Esophagus squamous epithelium (tissue), 4 donors: ENCODE measurements around the gene C1orf146.

Source experiments
- CTCF ChIP-seq, 6 experiments: fragments of 450-650 bp in 4 of 6; fragments of 200-600 bp in 2 of 6; sonication (generic) in 2 of 6; IDR thresholded peaks; one replicate each; pipeline ENCODE4 v1.5.1; 2016 to 2019; ENCODE audit warnings: antibody characterized with exemption in 6 of 6, mild to moderate bottlenecking in 4 of 6, moderate library complexity in 4 of 6
- POLR2A ChIP-seq, 4 donors: fragments of 450-650 bp; IDR thresholded peaks; one replicate each; pipeline ENCODE4 v1.6.1; 2017; ENCODE audit warnings: antibody characterized with exemption in 4 of 4, mild to moderate bottlenecking in 4 of 4, moderate library complexity in 3 of 4

- TF ChIP-seq CTCF (IDR thresholded peaks at IDR 0.05) (no peak), POLR2A (IDR thresholded peaks at IDR 0.05) (no peak)
Observed at GRCh38 chr1:92191726-92192125, 26.0 kb upstream of the C1orf146 start.
